H1 (cell line): ENCODE results near the gene PRDM5. TPM values are rescaled to one million over a fixed set of nuclear protein-coding genes. Genes with fewer than 3 reads are reported as not detected.

ENCODE experiments used
- ATF3 ChIP-seq: IDR thresholded peaks from 2 replicates; pipeline ENCODE4 v1.6.1; 2011; ENCODE audit warnings: low read depth, mild to moderate bottlenecking, low read length; ENCODE audit not compliant: insufficient read depth
- EGR1 ChIP-seq: IDR thresholded peaks from 2 replicates; pipeline ENCODE4 v1.6.1; 2011; ENCODE audit warnings: low read depth, low read length, borderline replicate concordance
- RXRA ChIP-seq: IDR thresholded peaks from 2 replicates; pipeline ENCODE4 v1.6.1; 2011; ENCODE audit warnings: low read depth, mild to moderate bottlenecking, low read length, moderate library complexity; ENCODE audit not compliant: insufficient read depth
- TCF12 ChIP-seq: IDR thresholded peaks from 2 replicates; pipeline ENCODE4 v1.6.1; 2011; ENCODE audit warnings: low read depth, mild to moderate bottlenecking, low read length
- polyA plus RNA-seq, 7 experiments: library from polyadenylated mRNA; depleted of rRNA in 3 of 7; stranded (reverse) in 5 of 7; unstranded in 2 of 7; fragments of >200 nt in 5 of 7; fragments of 200-250 nt in 2 of 7; gene quantifications; 1 replicate in 5 of 7; 2 replicates in 1 of 7; 4 replicates in 1 of 7; pipeline versions ENCODE4 v1.2.1 to v1.2.3, GENCODE V29; 2011 to 2013; ENCODE audit warnings: missing spikeins in 2 of 7, mixed read lengths in 2 of 7
- total RNA-seq: library from RNA; stranded (reverse); fragmentation: NEBNext Ultra II Directional; extraction: Animal tissue kit (Norgen Biotek cat#: 25700); gene quantifications from 2 replicates; pipeline ENCODE4 v1.2.1, GENCODE V29; 2021

Gene PRDM5
- total and polyA plus RNA-seq, 2 of the 8 experiments (the other 6 are each of a cell fraction or from before 2014, with no cell fraction given) = 8.2 to 23.4 TPM

GRCh38 chr4:120814886-120815285, 107.6 kb downstream of the PRDM5 start (continued):
- TF ChIP-seq TCF12 (no peak), RXRA (no peak), ATF3 (no peak), EGR1 (no peak)
